IMR-90 (cell line): ENCODE results near the gene CORO1C.
A peak's percentile ranks its signal among the peaks of the same experiment; 100 is the strongest.

Experiments used
- CEBPB ChIP-seq: IDR thresholded peaks from 2 replicates; pipeline ENCODE4 v1.6.1; 2012; ENCODE audit warnings: low read depth, low read length, improper control_type of control experiment
- CHD1 ChIP-seq: IDR thresholded peaks from 2 replicates; pipeline ENCODE4 v1.6.1; 2012; ENCODE audit warnings: low read depth, low read length, improper control_type of control experiment
- FOS ChIP-seq: fragments of 150-350 bp; IDR thresholded peaks from 2 replicates; pipeline ENCODE4 v1.6.1; 2016; ENCODE audit warnings: low read depth, low read length
- MXI1 ChIP-seq: IDR thresholded peaks from 2 replicates; pipeline ENCODE4 v1.6.1; 2012; ENCODE audit warnings: low read depth, mild to moderate bottlenecking, low read length, moderate library complexity, borderline replicate concordance
- POLR2A ChIP-seq: IDR thresholded peaks from 2 replicates; pipeline ENCODE4 v1.6.1; 2012; ENCODE audit warnings: mild to moderate bottlenecking, low read depth, low read length
- RAD21 ChIP-seq: IDR thresholded peaks from 2 replicates; pipeline ENCODE4 v1.6.1; 2012; ENCODE audit warnings: low read length, improper control_type of control experiment
- RCOR1 ChIP-seq: IDR thresholded peaks from 2 replicates; pipeline ENCODE4 v1.6.1; 2012; ENCODE audit warnings: mild to moderate bottlenecking, low read length, improper control_type of control experiment; ENCODE audit not compliant: insufficient replicate concordance
- SMC3 ChIP-seq: fragments of 150-350 bp; IDR thresholded peaks from 2 replicates; pipeline ENCODE4 v1.6.1; 2016; ENCODE audit warnings: low read depth, mild to moderate bottlenecking, antibody characterized with exemption, low read length, moderate library complexity
- TF ChIP-seq, protein P1 (sequence below): conservative IDR thresholded peaks from 2 replicates; pipeline ENCODE4 v1.5.1; 2012; ENCODE audit warnings: mild to moderate bottlenecking, low read depth, low read length, improper control_type of control experiment
- TF ChIP-seq, protein P2 (sequence below): fragments of 150-350 bp; IDR thresholded peaks from 2 replicates; pipeline ENCODE4 v1.6.1; 2016; ENCODE audit warnings: low read depth, mild to moderate bottlenecking, low read length, moderate library complexity, borderline replicate concordance
- TF ChIP-seq, protein P3 (sequence below): fragments of 150-350 bp; IDR thresholded peaks from 2 replicates; pipeline ENCODE4 v1.6.1; 2017; ENCODE audit warnings: mild to moderate bottlenecking, antibody characterized with exemption, low read length, low read depth

DNA sequence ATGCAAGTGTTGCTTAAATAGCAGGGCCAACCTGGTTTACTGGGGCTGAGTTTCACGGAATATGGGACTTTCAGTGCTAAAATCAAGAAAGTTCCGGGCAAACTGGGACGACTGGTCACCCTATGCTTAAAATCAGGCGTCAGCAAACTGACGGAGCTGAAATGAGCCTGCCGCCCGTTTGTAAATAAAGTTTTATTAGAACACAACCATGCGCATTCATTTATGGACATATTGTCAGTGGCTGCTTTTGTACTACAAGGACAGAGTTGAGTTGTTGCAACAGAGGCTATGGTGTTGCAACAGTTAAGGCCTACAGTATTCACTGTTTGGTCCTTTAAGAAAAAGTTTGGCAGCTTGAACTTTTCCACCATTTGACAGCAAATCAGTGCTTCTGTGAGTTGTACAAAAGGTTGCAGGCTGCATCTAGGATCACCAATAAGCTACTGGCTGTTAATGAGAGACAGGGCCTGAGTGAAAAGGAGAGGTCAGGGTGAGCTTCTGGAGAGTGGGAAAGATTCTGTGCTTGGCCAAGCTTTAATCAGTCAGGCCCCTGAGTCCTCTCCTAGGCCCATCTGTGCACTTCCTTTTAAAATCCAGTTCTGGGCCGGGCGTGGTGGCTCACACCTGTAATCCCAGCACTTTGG, 111.0 kb downstream of the CORO1C start:
- TF ChIP-seq, protein P1, sequence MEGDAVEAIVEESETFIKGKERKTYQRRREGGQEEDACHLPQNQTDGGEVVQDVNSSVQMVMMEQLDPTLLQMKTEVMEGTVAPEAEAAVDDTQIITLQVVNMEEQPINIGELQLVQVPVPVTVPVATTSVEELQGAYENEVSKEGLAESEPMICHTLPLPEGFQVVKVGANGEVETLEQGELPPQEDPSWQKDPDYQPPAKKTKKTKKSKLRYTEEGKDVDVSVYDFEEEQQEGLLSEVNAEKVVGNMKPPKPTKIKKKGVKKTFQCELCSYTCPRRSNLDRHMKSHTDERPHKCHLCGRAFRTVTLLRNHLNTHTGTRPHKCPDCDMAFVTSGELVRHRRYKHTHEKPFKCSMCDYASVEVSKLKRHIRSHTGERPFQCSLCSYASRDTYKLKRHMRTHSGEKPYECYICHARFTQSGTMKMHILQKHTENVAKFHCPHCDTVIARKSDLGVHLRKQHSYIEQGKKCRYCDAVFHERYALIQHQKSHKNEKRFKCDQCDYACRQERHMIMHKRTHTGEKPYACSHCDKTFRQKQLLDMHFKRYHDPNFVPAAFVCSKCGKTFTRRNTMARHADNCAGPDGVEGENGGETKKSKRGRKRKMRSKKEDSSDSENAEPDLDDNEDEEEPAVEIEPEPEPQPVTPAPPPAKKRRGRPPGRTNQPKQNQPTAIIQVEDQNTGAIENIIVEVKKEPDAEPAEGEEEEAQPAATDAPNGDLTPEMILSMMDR, result no peak
- no peak for TF ChIP-seq POLR2A
- TF ChIP-seq SMC3, result no peak
- TF ChIP-seq MXI1, result no peak
- TF ChIP-seq CHD1, result no peak
- no peak for TF ChIP-seq FOS
- TF ChIP-seq, protein P2, sequence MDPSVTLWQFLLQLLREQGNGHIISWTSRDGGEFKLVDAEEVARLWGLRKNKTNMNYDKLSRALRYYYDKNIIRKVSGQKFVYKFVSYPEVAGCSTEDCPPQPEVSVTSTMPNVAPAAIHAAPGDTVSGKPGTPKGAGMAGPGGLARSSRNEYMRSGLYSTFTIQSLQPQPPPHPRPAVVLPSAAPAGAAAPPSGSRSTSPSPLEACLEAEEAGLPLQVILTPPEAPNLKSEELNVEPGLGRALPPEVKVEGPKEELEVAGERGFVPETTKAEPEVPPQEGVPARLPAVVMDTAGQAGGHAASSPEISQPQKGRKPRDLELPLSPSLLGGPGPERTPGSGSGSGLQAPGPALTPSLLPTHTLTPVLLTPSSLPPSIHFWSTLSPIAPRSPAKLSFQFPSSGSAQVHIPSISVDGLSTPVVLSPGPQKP, result no peak
- TF ChIP-seq RAD21, result no peak
- peak; percentile 89 for TF ChIP-seq CEBPB
- TF ChIP-seq, protein P3, sequence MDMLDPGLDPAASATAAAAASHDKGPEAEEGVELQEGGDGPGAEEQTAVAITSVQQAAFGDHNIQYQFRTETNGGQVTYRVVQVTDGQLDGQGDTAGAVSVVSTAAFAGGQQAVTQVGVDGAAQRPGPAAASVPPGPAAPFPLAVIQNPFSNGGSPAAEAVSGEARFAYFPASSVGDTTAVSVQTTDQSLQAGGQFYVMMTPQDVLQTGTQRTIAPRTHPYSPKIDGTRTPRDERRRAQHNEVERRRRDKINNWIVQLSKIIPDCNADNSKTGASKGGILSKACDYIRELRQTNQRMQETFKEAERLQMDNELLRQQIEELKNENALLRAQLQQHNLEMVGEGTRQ, result no peak
- TF ChIP-seq RCOR1, result no peak
